ENCODE results near the gene ARFGEF3. TPM values are rescaled to one million over a fixed set of nuclear protein-coding genes. Genes with fewer than 3 reads are reported as not detected.

The ARFGEF3 gene
- total RNA-seq, 1 donor from 2014 or later, result 1.8 TPM

DNA sequence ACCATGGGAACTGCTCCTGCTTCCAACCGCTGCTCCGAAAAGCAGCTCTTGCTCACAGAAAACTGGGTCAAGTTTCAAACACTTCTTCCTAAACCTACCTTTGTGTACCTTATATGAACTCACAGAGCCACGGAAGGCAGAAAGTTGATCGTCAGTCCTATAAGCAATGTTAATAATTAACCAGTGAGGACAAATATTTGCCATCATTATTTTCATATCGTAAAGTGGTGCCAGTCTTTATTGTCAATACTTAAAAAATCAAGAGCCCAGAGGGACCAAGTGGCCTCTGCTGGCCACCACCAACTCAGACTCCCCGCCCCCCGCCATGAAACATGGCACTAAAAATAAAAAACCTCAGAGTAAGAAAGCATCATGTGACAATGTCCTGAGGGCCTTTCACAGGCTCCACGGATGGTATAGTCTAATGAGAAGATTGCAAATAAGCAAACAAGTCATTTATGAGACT, 65.6 kb downstream of the ARFGEF3 start:
- Histone ChIP-seq H3K4me3 (no peak overlapping the region), H3K27ac (no peak overlapping the region), H3K4me1 (no peaks in the 10 kb centered on the region), H3K27me3 (no peaks in the 10 kb centered on the region), H3K9me3 (no peaks in the 10 kb centered on the region), H3K36me3 (no peaks in the 10 kb centered on the region)
- intact Hi-C loops (cut with DNase I), result no loop called here
- TF ChIP-seq CTCF (IDR thresholded peaks at IDR 0.05), result no peak
- DNase-seq (ENCODE audit: low spot score in 2 of 2), result no peak

- no peak overlapping the region for H3K4me3 ChIP-seq
- no peak for DNase-seq (ENCODE audit: low spot score in 2 of 2)
- no peak for TF ChIP-seq CTCF (IDR thresholded peaks at IDR 0.05)
- intact Hi-C loops (cut with DNase I), result no loop called here
- no peaks in the 10 kb centered on the region for H3K4me1 ChIP-seq
- H3K36me3 ChIP-seq, result no peaks in the 10 kb centered on the region
- H3K27me3 ChIP-seq, result no peaks in the 10 kb centered on the region
- H3K27ac ChIP-seq, result no peak overlapping the region
- H3K9me3 ChIP-seq, result no peaks in the 10 kb centered on the region
These were observed 67.3 kb downstream of the ARFGEF3 start for GRCh38 chr6:138229072-138229471.

DNA sequence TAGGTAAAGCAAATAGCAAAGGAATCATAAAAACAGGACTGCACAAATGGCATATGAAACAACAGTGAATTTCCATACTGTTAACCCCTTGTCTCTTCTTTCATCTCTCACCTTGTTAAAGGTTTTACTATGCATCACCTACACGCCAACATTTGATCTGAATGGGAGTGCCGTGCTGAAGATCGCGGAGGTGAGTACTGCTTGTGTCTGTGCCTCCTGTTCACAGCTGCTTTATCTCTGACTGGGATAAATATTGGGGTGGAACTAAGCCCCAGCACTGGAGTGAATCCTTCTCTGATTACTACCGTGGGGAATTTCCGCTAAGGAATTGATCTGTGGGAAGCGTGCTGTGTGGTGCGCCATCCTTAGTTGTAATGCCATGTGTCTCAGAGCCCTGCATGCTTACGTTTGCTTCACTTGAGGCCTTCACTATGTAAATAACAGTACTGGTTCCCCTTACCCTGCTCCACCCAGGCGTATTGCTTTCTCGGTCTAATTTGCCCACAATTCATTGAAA, 68.0 kb downstream of the ARFGEF3 start:
- DNase-seq (ENCODE audit: low spot score in 2 of 2), result no peak
- intact Hi-C loops (cut with DNase I), result no loop called here
- no peak for TF ChIP-seq CTCF (IDR thresholded peaks at IDR 0.05)
- no peaks in the 10 kb centered on the region for H3K36me3 ChIP-seq
- no peaks in the 10 kb centered on the region for H3K9me3 ChIP-seq
- H3K4me1 ChIP-seq, result no peaks in the 10 kb centered on the region
- no peak overlapping the region for H3K4me3 ChIP-seq
- no peak overlapping the region for H3K27ac ChIP-seq
- no peaks in the 10 kb centered on the region for H3K27me3 ChIP-seq

GRCh38 chr6:138230221-138230620, 68.5 kb downstream of the ARFGEF3 start:
- no peak for TF ChIP-seq CTCF (IDR thresholded peaks at IDR 0.05)
- intact Hi-C loops (cut with DNase I), result no loop called here
- no peak overlapping the region for H3K4me3 ChIP-seq
- H3K9me3 ChIP-seq, result no peaks in the 10 kb centered on the region
- no peak for DNase-seq (ENCODE audit: low spot score in 2 of 2)
- no peaks in the 10 kb centered on the region for H3K27me3 ChIP-seq
- no peaks in the 10 kb centered on the region for H3K36me3 ChIP-seq
- no peaks in the 10 kb centered on the region for H3K4me1 ChIP-seq
- H3K27ac ChIP-seq, result no peak overlapping the region

DNA sequence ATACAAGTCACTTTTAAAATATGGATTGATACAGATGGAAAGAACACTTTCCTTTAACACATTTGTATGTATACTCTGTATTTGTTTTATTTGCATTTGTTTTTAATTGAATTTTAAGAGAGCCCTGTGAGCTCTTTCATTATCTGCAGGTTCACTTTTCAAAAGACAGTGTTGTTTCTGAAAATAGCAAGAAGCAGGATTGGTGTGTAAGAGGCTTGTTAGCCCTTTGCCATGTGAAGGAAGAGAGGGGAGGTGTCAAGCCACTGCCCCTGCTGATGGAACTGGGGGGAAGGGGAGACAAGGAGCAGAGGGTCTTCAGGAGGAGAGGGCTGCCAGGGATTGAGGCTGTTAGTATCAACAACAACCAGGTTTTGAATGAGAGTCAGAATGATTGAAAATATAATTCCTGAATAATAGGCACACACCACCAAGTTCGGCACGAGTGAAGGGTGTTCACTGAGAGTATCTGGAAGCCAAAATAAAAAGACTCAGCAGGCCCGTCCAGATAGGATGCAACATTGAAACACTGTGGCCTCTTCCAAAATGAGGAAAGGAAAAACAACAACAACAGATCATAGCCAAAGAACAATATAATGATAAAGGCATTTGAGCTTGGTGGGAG, 69.1 kb downstream of the ARFGEF3 start:
- intact Hi-C loops (cut with DNase I), result no loop called here
- no peaks in the 10 kb centered on the region for H3K27me3 ChIP-seq
- no peak for DNase-seq (ENCODE audit: low spot score in 2 of 2)
- no peaks in the 10 kb centered on the region for H3K9me3 ChIP-seq
- TF ChIP-seq CTCF (IDR thresholded peaks at IDR 0.05), result no peak
- H3K36me3 ChIP-seq, result no peaks in the 10 kb centered on the region
- H3K27ac ChIP-seq, result no peak overlapping the region
- H3K4me1 ChIP-seq, result no peaks in the 10 kb centered on the region
- H3K4me3 ChIP-seq, result no peak overlapping the region

Data from ascending aorta (tissue), 2 donors.